Spleen (tissue), 11 donors: Measurements from ENCODE around the gene SCUBE1. TPM values are rescaled to one million over a fixed set of nuclear protein-coding genes. Genes with fewer than 3 reads are reported as not detected.

Experiments
- DNase-seq: peaks from one replicate; pipeline ENCODE4 v3.0.0-alpha.2; 2020
- H3K27ac ChIP-seq, 8 donors: fragments of 200-600 bp; sonication (generic) in 7 of 8; 1 replicate in 4 of 8; 2 replicates in 4 of 8; pipeline versions ENCODE4 v1.5.0 to v1.8.0; 2016 to 2021; ENCODE audit warnings: inconsistent platforms in 4 of 8, mild to moderate bottlenecking in 4 of 8, moderate library complexity in 1 of 8
- H3K27me3 ChIP-seq, 7 donors: fragments of 200-600 bp; sonication (generic) in 6 of 7; replicated peaks in 1 of 7; 1 replicate in 4 of 7; 2 replicates in 3 of 7; pipeline versions ENCODE4 v1.5.0 to v1.8.0; 2016 to 2021; ENCODE audit warnings: inconsistent platforms in 3 of 7, mild to moderate bottlenecking in 1 of 7
- H3K36me3 ChIP-seq, 6 donors: fragments of 200-600 bp; sonication (generic) in 5 of 6; 1 replicate in 4 of 6; 2 replicates in 2 of 6; pipeline versions ENCODE4 v1.5.0 to v1.8.0; 2016 to 2021; ENCODE audit warnings: inconsistent platforms in 2 of 6
- H3K4me1 ChIP-seq, 6 donors: fragments of 200-600 bp; sonication (generic) in 5 of 6; 1 replicate in 3 of 6; 2 replicates in 3 of 6; pipeline versions ENCODE4 v1.5.0 to v1.8.0; 2016 to 2021; ENCODE audit warnings: inconsistent platforms in 3 of 6
- H3K4me3 ChIP-seq, 8 donors: fragments of 200-600 bp; sonication (generic) in 7 of 8; 1 replicate in 4 of 8; 2 replicates in 4 of 8; pipeline versions ENCODE4 v1.5.0 to v1.8.0; 2016 to 2021; ENCODE audit warnings: inconsistent platforms in 4 of 8, mild to moderate bottlenecking in 4 of 8, moderate library complexity in 2 of 8
- H3K9me3 ChIP-seq, 8 donors: fragments of 200-600 bp; sonication (generic) in 7 of 8; 1 replicate in 4 of 8; 2 replicates in 4 of 8; pipeline versions ENCODE4 v1.5.0 to v1.8.0; 2016 to 2021; ENCODE audit warnings: inconsistent platforms in 4 of 8
- POLR2A ChIP-seq, 3 donors: fragments of 450-650 bp; IDR thresholded peaks; one replicate each; pipeline ENCODE4 v1.5.1; 2017; ENCODE audit warnings: antibody characterized with exemption in 3 of 3, mild to moderate bottlenecking in 1 of 3
- POLR2AphosphoS5 ChIP-seq, 3 donors: sonication (generic); formaldehyde crosslinking; IDR thresholded peaks; one replicate each; pipeline ENCODE4 v1.5.1; 2017; ENCODE audit warnings: antibody characterized with exemption in 3 of 3
- WGBS, 5 donors: extraction: QIAGEN DNeasy Blood & Tissue Kit in 3 of 5; methylation state at CpG; one replicate each; pipeline versions ENCODE4 v1.1.5 to v1.1.7; 2013 to 2018; 5-methylcytosine and 5-hydroxymethylcytosine counted together
- intact Hi-C: fragments of 100-400 bp; cut with DNase I; formaldehyde crosslinking; loops from one replicate; pipeline ENCODE4 v1.15.0; 2023; ENCODE audit warnings: low total_unique reads
- polyA plus RNA-seq, 3 donors: library from polyadenylated mRNA; stranded (reverse); fragments of 200-250 nt; gene quantifications; one replicate each; pipeline ENCODE4 v1.2.1, GENCODE V29; 2013
- total RNA-seq, 7 donors: library from RNA; depleted of rRNA in 3 of 7; stranded (reverse); fragments of >200 nt in 3 of 7; fragmentation: NEBNext Ultra II Directional in 4 of 7; extraction: Animal tissue kit (Norgen Biotek cat#: 25700) in 4 of 7; gene quantifications; one replicate each; pipeline versions ENCODE4 v1.1.0 to v1.2.1, GENCODE V29; 2016 to 2021
- TF ChIP-seq, protein P1 (sequence below), 11 experiments: fragments of 200-600 bp in 7 of 11; fragments of 450-650 bp in 4 of 11; sonication (generic) in 4 of 11; IDR thresholded peaks in 8 of 11; conservative IDR thresholded peaks in 3 of 11; 1 replicate in 7 of 11; 2 replicates in 4 of 11; pipeline versions ENCODE4 v1.4.0 to v1.8.0; 2016 to 2021; ENCODE audit warnings: antibody characterized with exemption in 11 of 11, inconsistent platforms in 4 of 11, mild to moderate bottlenecking in 1 of 11
- donor health status: healthy with polysubstance abuse.
- donor health status: DM: no; HTN: no; CAD: no; lungs with moderate emphysema.
- donor health status: DM: no; HTN: no; CAD: no.
- donor health status: Bipolar disorder and iron deficiency.
- donor health status: healthy.
- donor health status: DM: no; HTN: no; CAD: no.
- donor health status: DM: yes; HTN: yes; CAD: no.

The SCUBE1 gene
- total and polyA plus RNA-seq, 10 donors = 0.46 to 43.5 (median 15.9) TPM

DNA sequence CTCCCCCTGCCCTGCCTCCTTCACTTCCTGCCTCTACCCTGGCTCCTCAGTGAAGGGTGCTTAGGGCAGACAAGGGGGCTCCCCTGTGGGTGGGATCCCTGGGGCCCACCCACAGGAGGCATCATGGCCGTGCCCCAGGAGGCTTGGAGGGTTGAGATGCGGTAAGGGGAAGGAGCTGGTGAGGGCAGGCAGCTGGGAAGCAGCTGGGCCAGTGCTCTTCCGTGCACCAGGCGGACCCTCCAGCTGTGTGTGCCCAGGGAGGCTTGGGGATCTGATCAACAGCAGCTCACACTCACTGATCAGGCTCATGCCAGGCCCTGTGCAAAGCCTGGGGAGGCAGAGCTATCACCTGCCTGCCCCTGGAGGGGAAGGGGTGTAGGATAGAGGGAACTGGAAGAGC lies 97.0 kb downstream of the SCUBE1 start:
- no peak for DNase-seq
- 20 to 80% (median 50%) methylated on average over 1 to 4 of the region's 4 CpGs for WGBS, 5 donors
- TF ChIP-seq POLR2AphosphoS5 (IDR thresholded peaks at IDR 0.05) = no peak
- TF ChIP-seq, protein P1, sequence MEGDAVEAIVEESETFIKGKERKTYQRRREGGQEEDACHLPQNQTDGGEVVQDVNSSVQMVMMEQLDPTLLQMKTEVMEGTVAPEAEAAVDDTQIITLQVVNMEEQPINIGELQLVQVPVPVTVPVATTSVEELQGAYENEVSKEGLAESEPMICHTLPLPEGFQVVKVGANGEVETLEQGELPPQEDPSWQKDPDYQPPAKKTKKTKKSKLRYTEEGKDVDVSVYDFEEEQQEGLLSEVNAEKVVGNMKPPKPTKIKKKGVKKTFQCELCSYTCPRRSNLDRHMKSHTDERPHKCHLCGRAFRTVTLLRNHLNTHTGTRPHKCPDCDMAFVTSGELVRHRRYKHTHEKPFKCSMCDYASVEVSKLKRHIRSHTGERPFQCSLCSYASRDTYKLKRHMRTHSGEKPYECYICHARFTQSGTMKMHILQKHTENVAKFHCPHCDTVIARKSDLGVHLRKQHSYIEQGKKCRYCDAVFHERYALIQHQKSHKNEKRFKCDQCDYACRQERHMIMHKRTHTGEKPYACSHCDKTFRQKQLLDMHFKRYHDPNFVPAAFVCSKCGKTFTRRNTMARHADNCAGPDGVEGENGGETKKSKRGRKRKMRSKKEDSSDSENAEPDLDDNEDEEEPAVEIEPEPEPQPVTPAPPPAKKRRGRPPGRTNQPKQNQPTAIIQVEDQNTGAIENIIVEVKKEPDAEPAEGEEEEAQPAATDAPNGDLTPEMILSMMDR (IDR thresholded peaks at IDR 0.05 in 8 of 11, conservative IDR thresholded peaks at IDR 0.05 in 3 of 11) = no peak
- Histone ChIP-seq H3K27me3 (no peaks in the 10 kb centered on the region), H3K4me3 (no peak overlapping the region), H3K4me1 (peaks cover 0 to 11% (median 7%) of the 10 kb centered on the region in 6 donors), H3K9me3 (no peaks in the 10 kb centered on the region), H3K36me3 (no peaks in the 10 kb centered on the region), H3K27ac (no peak overlapping the region)
- intact Hi-C loops = no loop called here

DNA sequence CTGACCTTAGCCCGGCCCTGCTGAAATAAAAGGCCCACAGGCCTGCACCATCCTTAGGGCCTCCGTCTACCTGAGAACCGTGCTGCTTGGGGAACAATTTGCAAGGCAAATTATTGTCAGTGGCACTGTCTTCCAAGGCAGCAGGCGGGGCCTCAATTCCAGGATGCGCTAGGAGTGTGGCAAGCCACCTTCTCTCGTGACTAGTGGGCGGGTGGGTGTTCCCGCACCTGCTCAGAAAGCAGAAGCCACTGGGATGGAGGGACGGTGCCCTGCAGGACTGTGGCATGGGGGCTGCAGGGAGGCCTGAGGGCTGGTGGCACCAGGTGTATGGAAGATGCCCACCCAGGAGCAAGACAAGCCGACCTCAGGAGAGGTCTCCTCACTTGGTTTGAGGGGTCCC lies 97.5 kb downstream of the SCUBE1 start:
- Histone ChIP-seq H3K4me1 (peaks cover 0 to 15% (median 9%) of the 10 kb centered on the region in 6 donors), H3K27me3 (no peaks in the 10 kb centered on the region), H3K27ac (no peak overlapping the region), H3K9me3 (no peaks in the 10 kb centered on the region), H3K36me3 (no peaks in the 10 kb centered on the region), H3K4me3 (no peak overlapping the region)
- DNase-seq = no peak
- intact Hi-C loops = no loop called here
- no peak for TF ChIP-seq POLR2AphosphoS5 (IDR thresholded peaks at IDR 0.05)
- TF ChIP-seq, protein P1 (IDR thresholded peaks at IDR 0.05 in 8 of 11, conservative IDR thresholded peaks at IDR 0.05 in 3 of 11) = no peak
- TF ChIP-seq POLR2A (IDR thresholded peaks at IDR 0.05) = no peak
- WGBS, 5 donors = 43 to 73% (median 64%) methylated on average over 5 to 10 of the region's 10 CpGs

DNA sequence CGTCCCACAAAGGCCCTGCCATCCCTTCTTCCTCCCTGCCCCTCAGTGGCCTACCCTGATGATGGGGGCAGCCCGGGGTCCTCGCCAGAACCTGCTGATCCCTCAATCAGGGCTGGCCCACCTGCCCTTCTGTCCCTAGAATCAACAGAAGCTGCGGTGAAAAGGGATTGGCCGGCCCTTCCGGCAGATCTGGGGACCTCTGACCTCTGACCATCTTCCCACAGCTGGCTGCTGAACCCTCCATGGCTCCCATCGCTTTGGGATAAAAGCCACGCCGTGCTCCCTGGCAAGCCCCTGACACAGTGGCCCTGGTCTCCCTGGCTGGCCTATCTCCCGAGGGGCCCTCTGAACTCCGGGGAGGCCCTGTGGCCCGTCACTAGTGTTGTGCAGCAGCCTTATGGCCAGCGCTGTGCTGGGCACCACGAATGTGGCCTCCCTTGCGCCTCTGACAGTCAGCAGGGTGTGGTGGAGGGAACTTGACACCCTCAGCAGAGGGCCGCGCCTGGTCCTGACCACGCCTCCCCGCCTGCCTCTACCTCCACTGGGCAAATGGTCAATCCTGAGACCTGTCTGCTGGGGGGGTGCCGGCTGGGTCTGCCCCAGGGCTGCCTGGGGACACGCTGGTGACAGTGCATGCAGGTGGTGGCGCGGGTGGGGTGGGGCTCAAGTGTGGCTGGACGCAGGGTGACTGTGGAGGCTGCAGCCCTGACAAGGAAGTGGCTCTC lies 98.2 kb downstream of the SCUBE1 start:
- no peak overlapping the region for H3K4me3 ChIP-seq
- DNase-seq = no peak
- peaks cover 0 to 15% (median 9%) of the 10 kb centered on the region in 6 donors for H3K4me1 ChIP-seq
- H3K9me3 ChIP-seq = no peaks in the 10 kb centered on the region
- TF ChIP-seq POLR2A (IDR thresholded peaks at IDR 0.05) (no peak), POLR2AphosphoS5 (IDR thresholded peaks at IDR 0.05) (no peak)
- TF ChIP-seq, protein P1 (IDR thresholded peaks at IDR 0.05 in 8 of 11, conservative IDR thresholded peaks at IDR 0.05 in 3 of 11) = no peak
- 90 to 93% (median 91%) methylated on average over 11 to 24 of the region's 24 CpGs for WGBS, 5 donors
- H3K27me3 ChIP-seq = no peaks in the 10 kb centered on the region
- no peaks in the 10 kb centered on the region for H3K36me3 ChIP-seq
- no peak overlapping the region for H3K27ac ChIP-seq
- intact Hi-C loops = no loop called here

DNA sequence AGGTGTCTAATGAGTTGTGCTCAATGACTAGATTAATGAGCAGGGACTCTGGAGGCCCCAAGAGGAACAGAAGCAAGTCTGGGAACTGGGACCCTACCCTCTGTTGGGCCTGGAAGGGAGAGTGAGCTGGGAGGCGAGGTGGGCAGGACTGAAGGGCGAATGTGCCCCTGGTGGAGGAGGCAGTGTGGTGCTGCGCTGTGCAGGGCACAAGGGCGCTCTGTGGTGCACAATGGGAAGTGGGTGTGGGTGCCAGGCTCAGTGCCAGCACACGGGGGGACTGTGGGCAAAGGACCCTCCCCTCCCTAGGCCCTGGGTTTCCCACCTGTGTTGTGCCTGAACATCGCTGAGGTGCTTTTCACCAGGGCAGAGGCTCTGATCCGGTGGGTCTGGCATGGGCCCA lies 98.8 kb downstream of the SCUBE1 start:
- Histone ChIP-seq H3K36me3 (no peaks in the 10 kb centered on the region), H3K27ac (no peak overlapping the region), H3K9me3 (no peaks in the 10 kb centered on the region), H3K4me1 (peaks cover 0 to 20% (median 9%) of the 10 kb centered on the region in 6 donors), H3K4me3 (no peak overlapping the region), H3K27me3 (no peaks in the 10 kb centered on the region)
- intact Hi-C loops = no loop called here
- 59 to 85% (median 75%) methylated on average over 6 to 7 of the region's 7 CpGs for WGBS, 5 donors
- no peak for TF ChIP-seq POLR2A (IDR thresholded peaks at IDR 0.05)
- TF ChIP-seq, protein P1 (IDR thresholded peaks at IDR 0.05 in 8 of 11, conservative IDR thresholded peaks at IDR 0.05 in 3 of 11) = no peak
- TF ChIP-seq POLR2AphosphoS5 (IDR thresholded peaks at IDR 0.05) = no peak
- DNase-seq = no peak
